PC-3 (cell line): ENCODE data around the gene ERAP2.

ENCODE experiments used
- CTCF ChIP-seq: fragments of 300-600 bp; sonication (generic); conservative IDR thresholded peaks from 2 replicates; pipeline ENCODE4 v1.5.1; 2017; ENCODE audit warnings: antibody characterized with exemption, low read depth, mild to moderate bottlenecking, low read length
- EZH2 ChIP-seq: fragments of 300-600 bp; sonication (generic); IDR thresholded peaks from one replicate; pipeline ENCODE4 v1.6.1; 2017; ENCODE audit warnings: antibody characterized with exemption, mild to moderate bottlenecking, low read length; ENCODE audit not compliant: unreplicated experiment
- EZH2phosphoT487 ChIP-seq: fragments of 300-600 bp; sonication (generic); IDR thresholded peaks from 2 replicates; pipeline ENCODE4 v1.6.1; 2018; ENCODE audit warnings: mild to moderate bottlenecking, antibody characterized with exemption, low read length, borderline replicate concordance

GRCh38 chr5:96909435-96909834 lies 33.1 kb downstream of the ERAP2 start:
- no peak for TF ChIP-seq EZH2
- no peak for TF ChIP-seq CTCF
- TF ChIP-seq EZH2phosphoT487: no peak
